Measurements from ENCODE around the gene NPNT.

The NPNT gene

GRCh38 chr4:105971036-105971435, 75.8 kb downstream of the NPNT start:
- DNase-seq, result no peak

GRCh38 chr4:105972946-105973621, 77.8 kb downstream of the NPNT start:
- no peak for DNase-seq

- no peak for DNase-seq
These were observed 81.6 kb downstream of the NPNT start for GRCh38 chr4:105976915-105977314.

DNA sequence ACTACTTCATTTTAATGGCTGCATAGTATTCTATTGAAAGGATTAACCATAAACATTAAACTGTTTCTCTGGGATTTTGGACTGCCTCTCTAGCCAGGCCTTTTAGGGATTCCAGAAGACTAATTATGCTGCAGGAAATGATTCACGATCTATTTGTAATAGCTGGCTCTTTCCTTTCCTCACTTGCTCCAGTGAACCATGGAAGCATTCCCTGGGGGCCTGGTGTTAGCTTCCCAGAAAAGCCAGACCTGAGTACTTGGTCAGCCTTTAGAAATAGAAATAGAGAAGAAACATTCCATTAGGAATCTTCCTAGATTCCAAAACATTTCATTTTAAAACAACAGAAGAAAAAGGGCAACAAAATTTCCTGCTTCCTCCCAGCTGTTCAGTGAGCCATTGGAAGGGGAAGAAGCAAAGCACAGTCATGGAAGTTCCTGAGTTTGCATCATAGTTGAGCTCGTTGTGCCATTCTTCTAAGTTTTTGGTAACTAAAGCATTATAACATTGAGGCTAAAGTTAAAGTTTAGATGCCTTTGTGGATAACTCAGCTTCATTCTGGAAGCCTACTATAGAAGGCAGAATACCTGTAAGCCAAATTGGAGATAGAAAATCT, 83.5 kb downstream of the NPNT start:
- no peak for DNase-seq

- no peak for DNase-seq
These were observed 84.2 kb downstream of the NPNT start for GRCh38 chr4:105979506-105979905.

GRCh38 chr4:105988671-105989070, 93.4 kb downstream of the NPNT start:
- DNase-seq, result no peak

DNA sequence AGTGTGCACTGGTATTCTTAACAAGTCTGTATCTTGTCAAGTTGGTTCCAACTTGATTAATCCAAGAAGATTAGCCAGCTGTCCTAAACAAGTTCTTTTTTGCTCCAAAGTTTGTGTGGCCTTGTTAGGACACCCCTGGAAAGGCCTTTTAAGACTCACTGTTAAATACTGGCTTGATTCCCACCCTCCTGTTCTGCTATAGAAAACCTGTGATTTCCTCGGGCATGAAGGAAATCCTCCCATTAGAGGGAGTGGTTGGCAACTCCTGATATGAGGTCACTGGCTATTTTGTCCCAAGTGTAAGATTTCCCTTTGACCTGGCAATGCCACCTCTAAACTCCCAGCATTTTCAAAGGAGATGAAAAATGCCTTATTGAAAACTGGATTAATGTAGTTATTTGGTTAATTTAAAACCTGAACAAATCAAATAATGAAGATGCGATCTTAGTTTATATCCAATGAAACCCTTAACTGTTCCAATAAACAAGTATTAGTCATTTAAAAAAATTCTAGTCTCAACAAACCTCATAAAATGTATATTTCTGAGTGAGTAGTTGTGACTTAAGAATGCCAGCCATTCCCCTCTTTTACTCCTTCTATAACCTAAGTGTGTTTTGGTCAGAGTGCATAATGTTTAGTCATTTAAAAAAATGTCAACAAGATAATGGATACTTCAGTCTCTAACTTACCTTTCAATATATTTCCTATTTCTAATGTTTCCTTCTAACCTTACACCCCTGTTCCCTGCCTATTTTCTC, 94.4 kb downstream of the NPNT start:
- DNase-seq, result no peak

GRCh38 chr4:105990933-105991332, 95.7 kb downstream of the NPNT start:
- no peak for DNase-seq

GRCh38 chr4:105991726-105992125, 96.5 kb downstream of the NPNT start:
- DNase-seq, result no peak

GRCh38 chr4:105992641-105993305, 97.5 kb downstream of the NPNT start:
- no peak for DNase-seq

GRCh38 chr4:105994061-105994460, 98.8 kb downstream of the NPNT start:
- no peak for DNase-seq

- no peak for DNase-seq
These were observed 99.7 kb downstream of the NPNT start for GRCh38 chr4:105994841-105995501.

DNA sequence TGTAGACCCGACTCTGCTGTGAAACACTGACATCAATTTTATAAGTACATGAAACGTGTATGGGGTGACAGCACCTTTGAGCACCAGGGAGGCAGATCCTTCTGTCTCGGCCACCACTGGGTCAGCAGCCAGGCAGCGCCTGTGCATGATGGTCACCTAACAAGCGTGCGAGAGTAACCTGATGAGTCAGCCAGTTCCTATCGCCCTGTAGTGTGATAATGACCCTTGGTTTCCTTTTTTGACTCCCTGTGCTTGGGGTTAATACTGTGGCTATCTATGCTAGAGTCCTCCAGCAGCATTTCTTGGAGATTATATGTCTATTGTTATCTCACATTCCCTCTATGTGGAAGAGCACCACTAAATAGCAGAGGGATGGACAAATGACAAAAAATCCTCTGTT, 101.6 kb downstream of the NPNT start:
- DNase-seq, result no peak

GRCh38 chr4:105998171-105999063, 103.1 kb downstream of the NPNT start:
- peak in 1 of 3 experiments; percentile 32 for DNase-seq

DNA sequence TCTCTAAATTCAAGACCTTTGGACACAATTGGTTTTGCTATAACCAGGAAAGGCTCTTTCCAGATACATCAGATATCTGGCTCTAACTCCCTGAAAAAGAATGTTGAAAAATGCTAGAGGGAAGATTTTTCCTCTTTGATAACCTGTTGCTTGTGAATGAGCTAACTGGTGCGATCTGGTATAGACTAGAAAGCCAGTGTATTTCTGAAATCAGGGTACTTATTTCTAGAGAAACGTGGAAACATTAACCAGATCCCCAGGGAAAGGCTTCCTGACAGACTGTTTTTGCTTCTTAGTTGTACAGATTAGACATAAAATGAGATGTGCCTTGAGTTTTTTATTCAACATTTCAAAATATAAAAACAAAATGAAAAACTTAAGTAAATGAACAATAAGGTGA, 107.7 kb downstream of the NPNT start:
- no peak for DNase-seq

DNA sequence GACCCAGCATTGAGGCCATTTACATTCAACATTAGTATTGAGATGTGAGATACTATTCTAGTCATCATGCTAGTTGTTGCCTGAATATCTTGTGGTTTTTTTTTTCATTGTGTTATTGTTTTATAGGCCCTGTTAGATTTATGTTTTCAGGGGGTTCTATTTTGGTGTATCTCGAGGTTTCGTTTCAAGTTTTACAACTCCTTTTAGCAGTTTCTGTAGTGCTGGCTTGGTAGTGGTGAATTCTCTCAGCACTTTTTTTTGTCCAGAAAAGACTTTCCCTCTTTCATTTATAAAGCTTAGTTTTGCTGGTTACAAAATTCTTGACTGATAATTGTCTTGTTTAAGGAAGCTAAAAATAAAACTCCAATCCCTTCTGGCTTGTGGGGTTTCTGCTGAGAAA, 115.5 kb downstream of the NPNT start:
- no peak for DNase-seq

GRCh38 chr4:106011387-106011786, 116.1 kb downstream of the NPNT start:
- DNase-seq, result no peak

- no peak for DNase-seq
These were observed 122.7 kb downstream of the NPNT start for GRCh38 chr4:106017975-106018374.

DNA sequence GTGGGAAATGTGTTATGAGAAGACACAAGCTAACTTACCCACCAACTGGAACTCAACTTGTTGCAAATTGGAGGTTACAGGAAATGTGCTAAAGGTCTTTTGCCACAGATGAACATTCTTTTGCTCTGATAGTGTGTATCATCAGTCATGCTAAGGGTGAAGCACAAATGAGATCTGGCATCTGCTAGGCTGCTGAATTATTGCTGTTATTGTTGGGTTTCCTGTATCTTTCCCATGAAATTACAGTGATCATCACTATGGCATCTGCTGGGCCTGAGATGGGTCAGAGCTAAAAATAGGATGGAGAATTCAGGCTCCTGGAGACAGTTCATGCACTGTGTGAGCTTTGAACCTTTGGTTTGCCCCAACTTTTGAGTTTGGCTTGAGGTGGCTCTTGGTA, 124.5 kb downstream of the NPNT start:
- DNase-seq, result no peak
